ENCODE measurements around the gene SPO11.

The SPO11 gene

GRCh38 chr20:57310821-57311514 lies 18.6 kb upstream of the SPO11 start:
- Histone ChIP-seq H3K27ac (ENCODE audit: low read depth, low read length) (no peak overlapping the region), H2AFZ (ENCODE audit: low read length, unreplicated experiment) (no peak overlapping the region), H3K36me3 (ENCODE audit: insufficient read depth, low read length) (no peaks in the 10 kb centered on the region), H3K4me3 (ENCODE audit: low read depth, low read length) (no peak overlapping the region), H3K79me2 (ENCODE audit: control insufficient read depth, insufficient read depth, low read length, unreplicated experiment) (no peaks in the 10 kb centered on the region), H3K27me3 (ENCODE audit: insufficient read depth, low read length) (peaks cover 68% of the 10 kb centered on the region), H3K4me1 (ENCODE audit: control insufficient read depth, insufficient read depth, low read length, unreplicated experiment) (no peaks in the 10 kb centered on the region)

GRCh38 chr20:57312138-57312537 lies 17.5 kb upstream of the SPO11 start:
- Histone ChIP-seq H3K79me2 (ENCODE audit: control insufficient read depth, insufficient read depth, low read length, unreplicated experiment) (no peaks in the 10 kb centered on the region), H3K27me3 (ENCODE audit: insufficient read depth, low read length) (peaks cover 62% of the 10 kb centered on the region), H3K36me3 (ENCODE audit: insufficient read depth, low read length) (no peaks in the 10 kb centered on the region), H3K4me1 (ENCODE audit: control insufficient read depth, insufficient read depth, low read length, unreplicated experiment) (no peaks in the 10 kb centered on the region), H3K4me3 (ENCODE audit: low read depth, low read length) (no peak overlapping the region), H2AFZ (ENCODE audit: low read length, unreplicated experiment) (no peak overlapping the region), H3K27ac (ENCODE audit: low read depth, low read length) (no peak overlapping the region)

- no peak overlapping the region for H2AFZ ChIP-seq (ENCODE audit: low read length, unreplicated experiment)
- peaks cover 54% of the 10 kb centered on the region for H3K27me3 ChIP-seq (ENCODE audit: insufficient read depth, low read length)
- H3K27ac ChIP-seq (ENCODE audit: low read depth, low read length) = no peak overlapping the region
- no peaks in the 10 kb centered on the region for H3K4me1 ChIP-seq (ENCODE audit: control insufficient read depth, insufficient read depth, low read length, unreplicated experiment)
- no peaks in the 10 kb centered on the region for H3K79me2 ChIP-seq (ENCODE audit: control insufficient read depth, insufficient read depth, low read length, unreplicated experiment)
- H3K36me3 ChIP-seq (ENCODE audit: insufficient read depth, low read length) = no peaks in the 10 kb centered on the region
- H3K4me3 ChIP-seq (ENCODE audit: low read depth, low read length) = no peak overlapping the region
Observed at GRCh38 chr20:57313230-57313629, 16.4 kb upstream of the SPO11 start.

- no peaks in the 10 kb centered on the region for H3K4me1 ChIP-seq (ENCODE audit: control insufficient read depth, insufficient read depth, low read length, unreplicated experiment)
- no peaks in the 10 kb centered on the region for H3K36me3 ChIP-seq (ENCODE audit: insufficient read depth, low read length)
- H3K27me3 ChIP-seq (ENCODE audit: insufficient read depth, low read length) = peaks cover 46% of the 10 kb centered on the region
- no peak overlapping the region for H3K4me3 ChIP-seq (ENCODE audit: low read depth, low read length)
- H3K79me2 ChIP-seq (ENCODE audit: control insufficient read depth, insufficient read depth, low read length, unreplicated experiment) = no peaks in the 10 kb centered on the region
- H2AFZ ChIP-seq (ENCODE audit: low read length, unreplicated experiment) = no peak overlapping the region
- H3K27ac ChIP-seq (ENCODE audit: low read depth, low read length) = no peak overlapping the region
Observed at GRCh38 chr20:57313951-57314350, 15.7 kb upstream of the SPO11 start.

GRCh38 chr20:57315083-57315975 lies 14.3 kb upstream of the SPO11 start:
- Histone ChIP-seq H3K4me1 (ENCODE audit: control insufficient read depth, insufficient read depth, low read length, unreplicated experiment) (no peaks in the 10 kb centered on the region), H2AFZ (ENCODE audit: low read length, unreplicated experiment) (no peak overlapping the region), H3K36me3 (ENCODE audit: insufficient read depth, low read length) (no peaks in the 10 kb centered on the region), H3K27me3 (ENCODE audit: insufficient read depth, low read length) (peaks cover 33% of the 10 kb centered on the region), H3K79me2 (ENCODE audit: control insufficient read depth, insufficient read depth, low read length, unreplicated experiment) (no peaks in the 10 kb centered on the region), H3K27ac (ENCODE audit: low read depth, low read length) (no peak overlapping the region), H3K4me3 (ENCODE audit: low read depth, low read length) (no peak overlapping the region)

GRCh38 chr20:57315976-57316480 lies 13.6 kb upstream of the SPO11 start:
- Histone ChIP-seq H3K4me3 (ENCODE audit: low read depth, low read length) (no peak overlapping the region), H3K27me3 (ENCODE audit: insufficient read depth, low read length) (peaks cover 27% of the 10 kb centered on the region), H3K27ac (ENCODE audit: low read depth, low read length) (no peak overlapping the region), H3K4me1 (ENCODE audit: control insufficient read depth, insufficient read depth, low read length, unreplicated experiment) (no peaks in the 10 kb centered on the region), H3K36me3 (ENCODE audit: insufficient read depth, low read length) (no peaks in the 10 kb centered on the region), H2AFZ (ENCODE audit: low read length, unreplicated experiment) (no peak overlapping the region), H3K79me2 (ENCODE audit: control insufficient read depth, insufficient read depth, low read length, unreplicated experiment) (no peaks in the 10 kb centered on the region)

- no peaks in the 10 kb centered on the region for H3K79me2 ChIP-seq (ENCODE audit: control insufficient read depth, insufficient read depth, low read length, unreplicated experiment)
- no peak overlapping the region for H3K27ac ChIP-seq (ENCODE audit: low read depth, low read length)
- H2AFZ ChIP-seq (ENCODE audit: low read length, unreplicated experiment) = no peak overlapping the region
- H3K27me3 ChIP-seq (ENCODE audit: insufficient read depth, low read length) = peaks cover 28% of the 10 kb centered on the region
- no peaks in the 10 kb centered on the region for H3K36me3 ChIP-seq (ENCODE audit: insufficient read depth, low read length)
- H3K4me3 ChIP-seq (ENCODE audit: low read depth, low read length) = no peak overlapping the region
- no peaks in the 10 kb centered on the region for H3K4me1 ChIP-seq (ENCODE audit: control insufficient read depth, insufficient read depth, low read length, unreplicated experiment)
Observed at GRCh38 chr20:57316795-57317201, 12.8 kb upstream of the SPO11 start.

- Histone ChIP-seq H2AFZ (ENCODE audit: low read length, unreplicated experiment) (no peak overlapping the region), H3K27ac (ENCODE audit: low read depth, low read length) (no peak overlapping the region), H3K4me1 (ENCODE audit: control insufficient read depth, insufficient read depth, low read length, unreplicated experiment) (no peaks in the 10 kb centered on the region), H3K79me2 (ENCODE audit: control insufficient read depth, insufficient read depth, low read length, unreplicated experiment) (no peaks in the 10 kb centered on the region), H3K4me3 (ENCODE audit: low read depth, low read length) (no peak overlapping the region), H3K36me3 (ENCODE audit: insufficient read depth, low read length) (no peaks in the 10 kb centered on the region), H3K27me3 (ENCODE audit: insufficient read depth, low read length) (peaks cover 28% of the 10 kb centered on the region)
Observed at GRCh38 chr20:57317316-57317788, 12.3 kb upstream of the SPO11 start.

- H3K4me1 ChIP-seq (ENCODE audit: control insufficient read depth, insufficient read depth, low read length, unreplicated experiment) = no peaks in the 10 kb centered on the region
- no peak overlapping the region for H2AFZ ChIP-seq (ENCODE audit: low read length, unreplicated experiment)
- H3K79me2 ChIP-seq (ENCODE audit: control insufficient read depth, insufficient read depth, low read length, unreplicated experiment) = no peaks in the 10 kb centered on the region
- H3K27me3 ChIP-seq (ENCODE audit: insufficient read depth, low read length) = peaks cover 24% of the 10 kb centered on the region
- no peak overlapping the region for H3K27ac ChIP-seq (ENCODE audit: low read depth, low read length)
- no peak overlapping the region for H3K4me3 ChIP-seq (ENCODE audit: low read depth, low read length)
- no peaks in the 10 kb centered on the region for H3K36me3 ChIP-seq (ENCODE audit: insufficient read depth, low read length)
Observed at GRCh38 chr20:57317789-57318371, 11.7 kb upstream of the SPO11 start.

GRCh38 chr20:57319584-57319983 lies 10.0 kb upstream of the SPO11 start:
- no peak overlapping the region for H2AFZ ChIP-seq (ENCODE audit: low read length, unreplicated experiment)
- no peak overlapping the region for H3K27ac ChIP-seq (ENCODE audit: low read depth, low read length)
- no peak overlapping the region for H3K4me3 ChIP-seq (ENCODE audit: low read depth, low read length)
- H3K79me2 ChIP-seq (ENCODE audit: control insufficient read depth, insufficient read depth, low read length, unreplicated experiment) = no peaks in the 10 kb centered on the region
- no peaks in the 10 kb centered on the region for H3K4me1 ChIP-seq (ENCODE audit: control insufficient read depth, insufficient read depth, low read length, unreplicated experiment)
- peaks cover 24% of the 10 kb centered on the region for H3K27me3 ChIP-seq (ENCODE audit: insufficient read depth, low read length)
- no peaks in the 10 kb centered on the region for H3K36me3 ChIP-seq (ENCODE audit: insufficient read depth, low read length)

Data from ACC112 (cell line).